Hepatocyte (in vitro differentiated cells): Measurements from ENCODE around the gene ING5. TPM values are rescaled to one million over a fixed set of nuclear protein-coding genes. Genes with fewer than 3 reads are reported as not detected.
"Not testable (repeated sequence)": the region's sequence is repeated elsewhere in the genome, so short reads cannot be mapped to it uniquely, and the experiment has no call there.

Source experiments
- DNase-seq: peaks from one replicate; pipeline ENCODE4 v3.0.0-alpha.2; 2016; ENCODE audit warnings: low spot score
- H2AFZ ChIP-seq: fragments of 200-600 bp; sonication (generic); 2 replicates; pipeline ENCODE4 v1.6.0; 2016; ENCODE audit warnings: antibody characterized with exemption, mild to moderate bottlenecking
- H3K27ac ChIP-seq: fragments of 200-600 bp; sonication (generic); 2 replicates; pipeline ENCODE4 v1.5.1; 2016; ENCODE audit warnings: mild to moderate bottlenecking
- H3K27me3 ChIP-seq: fragments of 200-600 bp; sonication (generic); 2 replicates; pipeline ENCODE4 v1.6.1; 2016
- H3K36me3 ChIP-seq: fragments of 200-600 bp; sonication (generic); replicated peaks from 2 replicates; pipeline ENCODE4 v1.5.1; 2016; ENCODE audit warnings: low read depth; ENCODE audit not compliant: insufficient read depth
- H3K4me1 ChIP-seq: fragments of 200-600 bp; sonication (generic); 2 replicates; pipeline ENCODE4 v1.5.1; 2016; ENCODE audit warnings: mild to moderate bottlenecking, moderate library complexity; ENCODE audit not compliant: insufficient read depth
- H3K4me2 ChIP-seq: fragments of 200-600 bp; sonication (generic); 2 replicates; pipeline ENCODE4 v1.6.0; 2016
- H3K4me3 ChIP-seq: fragments of 200-600 bp; sonication (generic); 2 replicates; pipeline ENCODE4 v1.5.1; 2016; ENCODE audit warnings: mild to moderate bottlenecking
- H3K79me2 ChIP-seq: fragments of 200-600 bp; sonication (generic); 2 replicates; pipeline ENCODE4 v1.6.0; 2017; ENCODE audit warnings: mild to moderate bottlenecking
- H3K9me2 ChIP-seq: fragments of 200-600 bp; sonication (generic); replicated peaks from 2 replicates; pipeline ENCODE4 v1.6.0; 2017; ENCODE audit warnings: mild to moderate bottlenecking; ENCODE audit not compliant: insufficient read depth
- H3K9me3 ChIP-seq: fragments of 200-600 bp; sonication (generic); 2 replicates; pipeline ENCODE4 v1.5.1; 2016; ENCODE audit warnings: low read depth, mild to moderate bottlenecking
- H4K20me1 ChIP-seq: fragments of 200-600 bp; sonication (generic); 2 replicates; pipeline ENCODE4 v1.6.0; 2016; ENCODE audit warnings: mild to moderate bottlenecking; ENCODE audit not compliant: insufficient read depth, poor library complexity, severe bottlenecking
- CTCF ChIP-seq: fragments of 200-600 bp; sonication (generic); IDR thresholded peaks from 2 replicates; pipeline ENCODE4 v1.5.1; 2016; ENCODE audit warnings: antibody characterized with exemption, mild to moderate bottlenecking; ENCODE audit not compliant: poor library complexity
- EZH2 ChIP-seq: fragments of 200-600 bp; sonication (generic); IDR thresholded peaks from 2 replicates; pipeline ENCODE4 v1.6.1; 2016; ENCODE audit warnings: antibody characterized with exemption, mild to moderate bottlenecking, borderline replicate concordance
- EZH2phosphoT487 ChIP-seq: fragments of 200-600 bp; sonication (generic); IDR thresholded peaks from one replicate; pipeline ENCODE4 v1.6.1; 2018; ENCODE audit warnings: antibody characterized with exemption, mild to moderate bottlenecking, low read depth, moderate library complexity; ENCODE audit not compliant: unreplicated experiment, severe bottlenecking
- WGBS: methylation state at CpG from one replicate; pipeline ENCODE4 v1.1.6; 2016; ENCODE audit warnings: low lambda C conversion rate; ENCODE audit errors: missing lambda C conversion rate; 5-methylcytosine and 5-hydroxymethylcytosine counted together
- polyA plus RNA-seq: library from polyadenylated mRNA; unstranded; fragments of >200 nt; fragmentation: Nextera tagmentation; extraction: Ambion mirVana; gene quantifications from 2 replicates; pipeline ENCODE4 v1.2.1, GENCODE V29; 2016
- total RNA-seq: library from RNA; depleted of rRNA; stranded (reverse); fragments of >200 nt; gene quantifications from 2 replicates; pipeline ENCODE4 v1.2.3, GENCODE V29; 2014

ING5 gene
- total and polyA plus RNA-seq, 2 experiments from 2014 or later, result 27.6 to 33.4 TPM

- Histone ChIP-seq H3K79me2 (peaks cover 21% of the 10 kb centered on the region), H3K4me3 (no peak overlapping the region), H2AFZ (no peak overlapping the region), H3K27ac (no peak overlapping the region), H3K9me2 (no peaks in the 10 kb centered on the region), H3K27me3 (no peaks in the 10 kb centered on the region), H3K9me3 (no peaks in the 10 kb centered on the region), H3K4me2 (no peak overlapping the region), H3K36me3 (no peaks in the 10 kb centered on the region), H4K20me1 (peaks cover 2% of the 10 kb centered on the region), H3K4me1 (no peaks in the 10 kb centered on the region)
- no peak for DNase-seq
- TF ChIP-seq CTCF (no peak), EZH2 (no peak), EZH2phosphoT487 (no peak)
- WGBS, result over 99% methylated on average over 26 of the region's 28 CpGs
Observed at GRCh38 chr2:241742320-241742939, 40.6 kb downstream of the ING5 start.

GRCh38 chr2:241743008-241743407, 41.2 kb downstream of the ING5 start:
- H2AFZ ChIP-seq, H3K4me3 ChIP-seq, H3K4me2 ChIP-seq, H3K36me3 ChIP-seq, H4K20me1 ChIP-seq, H3K9me3 ChIP-seq, DNase-seq, H3K4me1 ChIP-seq, H3K27me3 ChIP-seq, H3K27ac ChIP-seq, H3K9me2 ChIP-seq: not testable (repeated sequence)
- H3K79me2 ChIP-seq, result peaks cover 16% of the 10 kb centered on the region
- 84% methylated on average over 8 of the region's 15 CpGs for WGBS

GRCh38 chr2:241743620-241744019, 41.8 kb downstream of the ING5 start:
- H3K4me2 ChIP-seq, result no peak overlapping the region
- H3K4me3 ChIP-seq, result no peak overlapping the region
- peaks cover 9% of the 10 kb centered on the region for H3K79me2 ChIP-seq
- TF ChIP-seq CTCF (no peak), EZH2phosphoT487 (no peak), EZH2 (no peak)
- no peak for DNase-seq
- peaks cover 2% of the 10 kb centered on the region for H4K20me1 ChIP-seq
- H3K9me3 ChIP-seq, result no peaks in the 10 kb centered on the region
- H2AFZ ChIP-seq, result no peak overlapping the region
- no peaks in the 10 kb centered on the region for H3K27me3 ChIP-seq
- no peak overlapping the region for H3K27ac ChIP-seq
- no peaks in the 10 kb centered on the region for H3K36me3 ChIP-seq
- H3K9me2 ChIP-seq, result no peaks in the 10 kb centered on the region
- WGBS, result 95% methylated on average over 15 of the region's 16 CpGs
- no peaks in the 10 kb centered on the region for H3K4me1 ChIP-seq

- H3K9me2 ChIP-seq, result no peaks in the 10 kb centered on the region
- no peaks in the 10 kb centered on the region for H3K4me1 ChIP-seq
- peaks cover 4% of the 10 kb centered on the region for H3K79me2 ChIP-seq
- H3K27ac ChIP-seq, result no peak overlapping the region
- no peak overlapping the region for H2AFZ ChIP-seq
- H4K20me1 ChIP-seq, result peaks cover 2% of the 10 kb centered on the region
- DNase-seq, result no peak
- H3K9me3 ChIP-seq, result no peaks in the 10 kb centered on the region
- TF ChIP-seq EZH2 (no peak), CTCF (no peak), EZH2phosphoT487 (no peak)
- no peaks in the 10 kb centered on the region for H3K36me3 ChIP-seq
- H3K4me3 ChIP-seq, result no peak overlapping the region
- H3K4me2 ChIP-seq, result no peak overlapping the region
- 92% methylated on average over 24 of the region's 24 CpGs for WGBS
- H3K27me3 ChIP-seq, result no peaks in the 10 kb centered on the region
Observed at GRCh38 chr2:241744028-241744754, 42.4 kb downstream of the ING5 start.
